ENCODE measurements around the gene NAB2. TPM values are rescaled to one million over a fixed set of nuclear protein-coding genes. Genes with fewer than 3 reads are reported as not detected.
A peak's percentile ranks its signal among the peaks of the same experiment; 100 is the strongest.

NAB2 gene
- total RNA-seq, 2 donors from 2014 or later, result 13.5 to 21.7 TPM

DNA sequence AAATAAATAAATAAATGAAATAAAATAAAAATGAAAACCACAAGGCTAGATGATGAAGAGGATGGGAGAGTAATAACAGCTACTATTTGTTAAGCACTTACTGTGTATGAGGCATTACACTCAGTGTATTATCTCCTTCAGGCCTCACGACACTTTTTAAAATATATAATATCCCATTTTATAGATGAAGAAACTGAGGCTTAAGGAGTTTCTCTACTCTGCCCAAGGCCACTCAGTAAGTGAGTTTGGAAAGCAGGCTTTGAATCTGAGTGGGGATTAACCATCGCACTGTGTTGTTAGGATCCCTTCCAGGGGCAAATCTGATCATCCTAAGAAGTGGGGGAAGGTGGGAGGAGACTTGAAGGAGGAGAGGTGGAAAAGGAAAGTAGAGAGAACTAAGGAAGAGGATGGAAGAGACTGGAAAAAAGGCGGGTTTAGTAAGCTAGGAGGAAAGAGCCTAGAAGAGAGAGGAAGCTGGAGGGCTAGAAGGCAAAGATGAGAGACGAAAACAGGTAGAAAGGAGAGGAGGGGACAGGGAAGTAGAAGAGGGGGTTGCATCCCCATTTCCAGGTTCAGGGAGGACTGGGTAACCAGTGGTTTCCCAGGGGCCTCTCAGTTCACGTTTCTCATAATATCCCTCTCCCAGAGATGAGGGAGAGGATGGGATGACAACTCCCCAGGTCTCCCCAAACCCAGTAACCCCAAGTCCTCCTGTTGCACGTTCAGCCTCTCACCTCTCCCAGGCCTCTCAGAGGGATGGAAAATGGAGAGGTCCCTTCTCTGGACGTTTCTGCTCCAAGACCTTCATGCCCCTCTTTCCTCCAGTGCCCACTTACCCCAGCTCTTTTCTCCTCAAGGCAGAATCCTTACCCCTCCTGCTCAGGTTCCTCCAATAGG is 20.5 kb downstream of the NAB2 start:
- 81 to 90% methylated on average over 5 to 6 of the region's 7 CpGs for WGBS, 2 experiments (ENCODE audit: insufficient coverage in 1 of 2, insufficient read length in 1 of 2)
- Histone ChIP-seq H3K9me3 (ENCODE audit: control insufficient read depth, low read length) (no peaks in the 10 kb centered on the region), H3K27me3 (ENCODE audit: control insufficient read depth, insufficient read depth, low read length, poor library complexity, severe bottlenecking) (no peaks in the 10 kb centered on the region), H3K27ac (ENCODE audit: low read depth, low read length) (no peak overlapping the region), H3K9ac (ENCODE audit: extremely low read depth, low read length, poor library complexity, severe bottlenecking) (no peak overlapping the region), H3K4me3 (ENCODE audit: low read length) (peak overlapping the region; percentile 84), H3K36me3 (ENCODE audit: control insufficient read depth, insufficient read depth, low read length) (no peaks in the 10 kb centered on the region), H3K4me1 (ENCODE audit: control insufficient read depth, insufficient read depth, low read length) (no peaks in the 10 kb centered on the region)
- peak overlapping the region; percentile 82 for H3K4me3 Mint-ChIP-seq
- H3K27me3 Mint-ChIP-seq (ENCODE audit: insufficient read depth), result peaks cover 4% of the 10 kb centered on the region
- H3K9me3 Mint-ChIP-seq, result no peaks in the 10 kb centered on the region
- TF ChIP-seq, protein P1, sequence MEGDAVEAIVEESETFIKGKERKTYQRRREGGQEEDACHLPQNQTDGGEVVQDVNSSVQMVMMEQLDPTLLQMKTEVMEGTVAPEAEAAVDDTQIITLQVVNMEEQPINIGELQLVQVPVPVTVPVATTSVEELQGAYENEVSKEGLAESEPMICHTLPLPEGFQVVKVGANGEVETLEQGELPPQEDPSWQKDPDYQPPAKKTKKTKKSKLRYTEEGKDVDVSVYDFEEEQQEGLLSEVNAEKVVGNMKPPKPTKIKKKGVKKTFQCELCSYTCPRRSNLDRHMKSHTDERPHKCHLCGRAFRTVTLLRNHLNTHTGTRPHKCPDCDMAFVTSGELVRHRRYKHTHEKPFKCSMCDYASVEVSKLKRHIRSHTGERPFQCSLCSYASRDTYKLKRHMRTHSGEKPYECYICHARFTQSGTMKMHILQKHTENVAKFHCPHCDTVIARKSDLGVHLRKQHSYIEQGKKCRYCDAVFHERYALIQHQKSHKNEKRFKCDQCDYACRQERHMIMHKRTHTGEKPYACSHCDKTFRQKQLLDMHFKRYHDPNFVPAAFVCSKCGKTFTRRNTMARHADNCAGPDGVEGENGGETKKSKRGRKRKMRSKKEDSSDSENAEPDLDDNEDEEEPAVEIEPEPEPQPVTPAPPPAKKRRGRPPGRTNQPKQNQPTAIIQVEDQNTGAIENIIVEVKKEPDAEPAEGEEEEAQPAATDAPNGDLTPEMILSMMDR (conservative IDR thresholded peaks at IDR 0.05), result no peak
- DNase-seq, result no peak
- H3K36me3 Mint-ChIP-seq (ENCODE audit: low read depth), result peaks cover 34% of the 10 kb centered on the region
- H3K27ac Mint-ChIP-seq, result peak overlapping the region; percentile 98
- peaks cover 24% of the 10 kb centered on the region for H3K4me1 Mint-ChIP-seq

DNA sequence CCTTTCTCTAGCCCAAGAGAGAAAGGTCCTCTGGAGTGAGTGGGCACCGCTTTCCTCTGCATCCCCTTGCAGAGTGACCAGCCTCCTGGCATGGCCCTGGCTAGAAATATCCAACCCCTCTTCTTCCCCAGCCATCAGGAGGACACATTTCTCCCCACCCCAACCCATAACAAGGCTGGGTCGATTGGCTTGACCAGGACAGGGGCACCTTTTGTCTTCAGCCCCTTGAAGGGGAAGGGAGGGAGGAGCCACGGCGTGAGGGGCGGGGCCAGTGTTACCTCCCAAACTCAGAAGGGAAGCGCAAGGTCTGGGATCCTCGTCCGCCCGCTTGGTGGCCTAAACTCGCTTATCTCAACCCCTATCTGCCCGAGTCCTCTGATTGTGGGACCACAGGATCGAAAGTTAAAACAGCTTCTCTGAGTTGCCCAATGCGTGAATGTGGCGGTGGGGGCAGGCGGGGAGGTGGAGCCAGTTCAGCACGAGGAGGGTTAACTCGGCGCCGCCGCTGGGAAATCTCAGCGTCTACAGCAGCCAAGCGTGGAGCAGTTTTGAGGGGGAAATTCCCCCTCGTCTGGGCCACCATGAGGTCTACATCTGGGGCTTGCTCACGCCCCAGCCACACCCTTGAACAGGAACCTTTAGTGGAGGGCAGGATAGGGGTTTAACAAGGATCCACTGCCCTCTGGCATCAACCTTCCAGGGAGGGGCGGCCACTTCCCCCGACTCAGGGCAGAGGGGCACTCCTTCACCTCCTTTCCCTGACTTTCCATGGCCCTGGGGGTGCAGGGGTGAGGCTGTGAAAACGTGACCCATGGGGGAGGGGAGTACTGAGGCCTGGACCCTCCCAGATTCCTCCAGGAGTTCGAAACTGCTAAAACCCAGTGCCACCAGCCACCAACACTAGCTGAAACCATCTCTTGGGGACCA is 21.5 kb downstream of the NAB2 start:
- Mint-ChIP-seq H3K36me3 (ENCODE audit: low read depth) (peaks cover 27% of the 10 kb centered on the region), H3K9me3 (no peaks in the 10 kb centered on the region), H3K27me3 (ENCODE audit: insufficient read depth) (peaks cover 4% of the 10 kb centered on the region), H3K27ac (peak overlapping the region; percentile 98), H3K4me3 (peak overlapping the region; percentile 82), H3K4me1 (peaks cover 24% of the 10 kb centered on the region)
- WGBS, 2 experiments (ENCODE audit: insufficient coverage in 1 of 2, insufficient read length in 1 of 2), result 2 to 10% methylated on average over 12 to 28 of the region's 28 CpGs
- no peaks in the 10 kb centered on the region for H3K27me3 ChIP-seq (ENCODE audit: control insufficient read depth, insufficient read depth, low read length, poor library complexity, severe bottlenecking)
- H3K9ac ChIP-seq (ENCODE audit: extremely low read depth, low read length, poor library complexity, severe bottlenecking), result peak overlapping the region; percentile 62
- peak overlapping the region; percentile 89 for H3K27ac ChIP-seq (ENCODE audit: low read depth, low read length)
- H3K36me3 ChIP-seq (ENCODE audit: control insufficient read depth, insufficient read depth, low read length), result no peaks in the 10 kb centered on the region
- TF ChIP-seq, protein P1 (conservative IDR thresholded peaks at IDR 0.05), result peak; percentile 29
- H3K9me3 ChIP-seq (ENCODE audit: control insufficient read depth, low read length), result no peaks in the 10 kb centered on the region
- peak; percentile 97 for DNase-seq
- peak overlapping the region; percentile 84 for H3K4me3 ChIP-seq (ENCODE audit: low read length)
- H3K4me1 ChIP-seq (ENCODE audit: control insufficient read depth, insufficient read depth, low read length), result no peaks in the 10 kb centered on the region

DNA sequence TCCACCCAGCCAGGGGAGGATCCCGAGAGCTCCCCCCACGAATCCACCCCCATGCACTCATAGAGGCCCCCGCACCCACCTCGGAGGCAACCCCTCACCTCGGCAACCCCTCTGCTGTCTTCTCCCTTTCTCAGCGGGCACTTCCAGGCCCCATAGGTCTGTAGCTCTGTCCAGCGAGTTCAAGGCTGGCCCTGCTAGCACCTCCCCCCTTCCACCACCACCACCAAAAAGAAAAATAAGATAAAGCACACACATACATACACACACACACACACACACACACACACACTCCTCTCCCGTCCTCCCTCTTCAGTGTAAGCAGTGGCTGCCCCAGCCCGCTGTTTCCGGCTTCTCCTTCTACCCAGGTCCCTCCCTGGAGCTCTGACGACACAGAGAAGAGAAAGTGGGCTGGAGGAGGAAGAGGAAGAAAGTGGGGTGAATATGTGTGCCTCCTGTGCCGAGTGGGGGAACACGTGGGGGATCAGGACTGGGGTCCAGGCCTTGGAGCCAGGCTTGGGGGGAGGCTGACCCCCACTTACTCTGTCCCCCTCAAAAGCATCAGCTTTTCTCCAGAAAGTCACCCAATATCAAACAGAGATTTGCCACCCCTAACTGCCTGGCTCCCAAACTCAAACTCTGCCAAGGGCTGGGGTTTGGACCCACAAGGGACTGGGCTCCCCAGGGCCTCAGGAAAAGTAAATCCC is 22.3 kb downstream of the NAB2 start, which contains the start of gene STAT6:
TSS of gene STAT6 (minus strand) at position 332 of the 704 bp plus-strand sequence. CDS start 3,084 bp downstream, outside the sequence.
- DNase-seq, result peak; percentile 89
- no peaks in the 10 kb centered on the region for H3K4me1 ChIP-seq (ENCODE audit: control insufficient read depth, insufficient read depth, low read length)

More for the DNA sequence above, 22.3 kb downstream of the NAB2 start, which contains the start of gene STAT6:
- H3K4me3 Mint-ChIP-seq, result peak within 1 kb of the TSS; percentile 82
- 18% methylated on average over 10 of the region's 13 CpGs; no CpG with 5 or more reads in 1 of the 2 experiments for WGBS, 2 experiments (ENCODE audit: insufficient coverage in 1 of 2, insufficient read length in 1 of 2)
- H3K36me3 ChIP-seq (ENCODE audit: control insufficient read depth, insufficient read depth, low read length), result no peaks in the 10 kb centered on the region
- TF ChIP-seq, protein P1 (conservative IDR thresholded peaks at IDR 0.05), result no peak
- no peaks in the 10 kb centered on the region for H3K27me3 ChIP-seq (ENCODE audit: control insufficient read depth, insufficient read depth, low read length, poor library complexity, severe bottlenecking)
- peak within 1 kb of the TSS; percentile 84 for H3K4me3 ChIP-seq (ENCODE audit: low read length)
- peaks cover 24% of the 10 kb centered on the region for H3K4me1 Mint-ChIP-seq
- H3K27me3 Mint-ChIP-seq (ENCODE audit: insufficient read depth), result peaks cover 4% of the 10 kb centered on the region
- H3K9me3 ChIP-seq (ENCODE audit: control insufficient read depth, low read length), result no peaks in the 10 kb centered on the region
- H3K9ac ChIP-seq (ENCODE audit: extremely low read depth, low read length, poor library complexity, severe bottlenecking), result peak within 1 kb of the TSS; percentile 62
- peak within 1 kb of the TSS; percentile 89 for H3K27ac ChIP-seq (ENCODE audit: low read depth, low read length)
- peak within 1 kb of the TSS; percentile 98 for H3K27ac Mint-ChIP-seq
- no peaks in the 10 kb centered on the region for H3K9me3 Mint-ChIP-seq
- H3K36me3 Mint-ChIP-seq (ENCODE audit: low read depth), result peaks cover 22% of the 10 kb centered on the region

All from endodermal cell (in vitro differentiated cells).